HepG2 (cell line): Measurements from ENCODE around the gene GPR37L1. TPM values are rescaled to one million over a fixed set of nuclear protein-coding genes. Genes with fewer than 3 reads are reported as not detected.

Experiments used
- ATAC-seq: fragments of 200-7000 bp; cut with Tn5 transposase; 3 replicates; pipeline ENCODE4 v1.9.1; 2020; ENCODE audit warnings: mild to moderate bottlenecking, moderate library complexity
- BruUV-seq: library from RNA; stranded (reverse); fragments of 400-500 nt; replicated peaks from 2 replicates; lab custom pipeline; 2021; lab: Mats Ljungman, UMichigan
- CTCF ChIA-PET: fragments of 300-600 bp; formaldehyde crosslinking; extraction: SDS; loops from one replicate; lab custom pipeline; 2021; ENCODE audit warnings: low total read pairs, inconsistent platforms, low intra/inter-chr PET ratio; lab: Yijun Ruan, JAX
- POLR2A ChIA-PET: fragments of 350-600 bp; sonication (Branson Sonifier 250); formaldehyde crosslinking; loops from one replicate; lab custom pipeline; 2020; ENCODE audit warnings: antibody characterized with exemption, inconsistent platforms; lab: Yijun Ruan, JAX
- DNase-seq: peaks from one replicate; pipeline ENCODE4 v3.0.0-alpha.2; 2015; ENCODE audit warnings: low spot score
- FAIRE-seq: peaks from 3 replicates; lab custom pipeline; 2011; peaks lifted over from hg19 to GRCh38; lab: Jason Lieb, UNC
- H2AFZ ChIP-seq: one replicate; pipeline ENCODE4 v1.6.1; 2011; ENCODE audit warnings: low read length, inconsistent platforms
- H3K27ac ChIP-seq: fragments of 300-600 bp; 3 replicates; pipeline ENCODE4 v1.8.0; 2011; ENCODE audit warnings: mixed run types, mild to moderate bottlenecking, mixed read lengths, low read length, inconsistent platforms; ENCODE audit not compliant: insufficient read depth; ENCODE audit errors: extremely low read length
- H3K27me3 ChIP-seq, 2 experiments: fragments of 200-600 bp in 1 of 2; 2 replicates in 1 of 2; 3 replicates in 1 of 2; pipeline versions ENCODE4 v1.6.0 to v1.8.0; 2011; ENCODE audit warnings: low read length in 2 of 2, mild to moderate bottlenecking in 2 of 2, moderate library complexity in 2 of 2, inconsistent platforms in 1 of 2; ENCODE audit not compliant: insufficient read depth in 2 of 2, control insufficient read depth in 1 of 2
- H3K36me3 ChIP-seq, 2 experiments: fragments of 200-600 bp in 1 of 2; replicated peaks in 1 of 2; 2 replicates in 1 of 2; 3 replicates in 1 of 2; pipeline versions ENCODE4 v1.5.1 to v1.8.0; 2011; ENCODE audit warnings: low read length in 2 of 2, inconsistent platforms in 1 of 2; ENCODE audit not compliant: insufficient read depth in 2 of 2, control insufficient read depth in 1 of 2
- H3K4me1 ChIP-seq: 2 replicates; pipeline ENCODE4 v1.5.1; 2012; ENCODE audit warnings: low read length, inconsistent platforms; ENCODE audit not compliant: insufficient read depth
- H3K4me2 ChIP-seq: 2 replicates; pipeline ENCODE4 v1.6.0; 2011; ENCODE audit warnings: low read depth, low read length, inconsistent platforms
- H3K4me3 ChIP-seq, 3 experiments: fragments of 200-600 bp in 1 of 3; sonication (generic), shearing (Covaris generic) in 1 of 3; replicated peaks in 1 of 3; 2 replicates each; pipeline ENCODE4 v1.5.1; 2011 to 2016; ENCODE audit warnings: low read length in 3 of 3, inconsistent platforms in 2 of 3, low read depth in 2 of 3, mild to moderate bottlenecking in 2 of 3, control low read depth in 1 of 3, mixed read lengths in 1 of 3; ENCODE audit not compliant: insufficient read depth in 1 of 3
- H3K79me2 ChIP-seq: one replicate; pipeline ENCODE4 v1.6.1; 2011; ENCODE audit warnings: low read length, inconsistent platforms; ENCODE audit not compliant: insufficient read depth
- H3K9ac ChIP-seq: 2 replicates; pipeline ENCODE4 v1.6.0; 2011; ENCODE audit warnings: mild to moderate bottlenecking, low read depth, low read length, inconsistent platforms; ENCODE audit not compliant: insufficient read depth
- H3K9me3 ChIP-seq: 2 replicates; pipeline ENCODE4 v1.5.1; 2012; ENCODE audit warnings: mild to moderate bottlenecking, low read length
- H4K20me1 ChIP-seq: 2 replicates; pipeline ENCODE4 v1.6.0; 2011; ENCODE audit warnings: inconsistent platforms, mild to moderate bottlenecking, low read length, moderate library complexity; ENCODE audit not compliant: insufficient read depth
- ATRX ChIP-seq: sonication (generic); formaldehyde crosslinking; IDR thresholded peaks from 2 replicates; pipeline ENCODE4 v1.4.0; 2020; ENCODE audit warnings: missing genetic modification reagents, borderline replicate concordance
- HDAC2 ChIP-seq: sonication (generic); formaldehyde crosslinking; IDR thresholded peaks from 2 replicates; pipeline ENCODE4 v1.4.0; 2020; ENCODE audit warnings: missing genetic modification reagents
- RBM22 ChIP-seq: fragments of 200-400 bp; formaldehyde crosslinking; optimal IDR thresholded peaks from 2 replicates; pipeline ENCODE3; 2017; ENCODE audit warnings: mild to moderate bottlenecking, low read length, moderate library complexity
- ZBTB8A ChIP-seq: sonication (generic); formaldehyde crosslinking; IDR thresholded peaks from 2 replicates; pipeline ENCODE4 v1.4.0; 2020; ENCODE audit warnings: mild to moderate bottlenecking, low read depth, missing genetic modification reagents, borderline replicate concordance
- ZIK1 ChIP-seq: sonication (generic); formaldehyde crosslinking; IDR thresholded peaks from 2 replicates; pipeline ENCODE4 v1.5.0; 2020; ENCODE audit warnings: mild to moderate bottlenecking, low read depth, missing genetic modification reagents, borderline replicate concordance
- ZNF30 ChIP-seq: sonication (generic); formaldehyde crosslinking; IDR thresholded peaks from 2 replicates; pipeline ENCODE4 v1.5.0; 2020; ENCODE audit warnings: mild to moderate bottlenecking, missing genetic modification reagents
- ZNF567 ChIP-seq: sonication (generic); formaldehyde crosslinking; IDR thresholded peaks from 2 replicates; pipeline ENCODE4 v1.8.1; 2023; ENCODE audit warnings: mild to moderate bottlenecking, missing genetic modification reagents, borderline replicate concordance
- ZNF720 ChIP-seq: sonication (generic); formaldehyde crosslinking; IDR thresholded peaks from 2 replicates; pipeline ENCODE4 v1.4.0; 2020; ENCODE audit warnings: missing genetic modification reagents
- ZNF790 ChIP-seq: sonication (generic); formaldehyde crosslinking; IDR thresholded peaks from 2 replicates; pipeline ENCODE4 v1.8.0; 2022; ENCODE audit warnings: missing genetic modification reagents, mild to moderate bottlenecking, borderline replicate concordance
- WGBS: methylation state at CpG from one replicate; pipeline ENCODE4 v1.1.6; 2017; ENCODE audit warnings: low lambda C conversion rate; 5-methylcytosine and 5-hydroxymethylcytosine counted together
- in situ Hi-C: cut with HindIII; loops from 2 replicates; pipeline ENCODE4 v1.10.0; 2017; ENCODE audit warnings: low pct_unique_long_range_greater_than_20kb; ENCODE audit not compliant: extremely low pct_ligation_motif_present
- intact Hi-C: fragments of 100-400 bp; cut with micrococcal nuclease; formaldehyde crosslinking; loops from one replicate; pipeline ENCODE4 v1.10.0; 2022; ENCODE audit not compliant: unreplicated experiment
- polyA plus RNA-seq, 8 experiments: library from polyadenylated mRNA; depleted of rRNA in 3 of 8; stranded (reverse) in 7 of 8; unstranded in 1 of 8; fragments of >200 nt; fragmentation: Illumina TruSeq in 4 of 8; extraction: Trizol in 4 of 8; gene quantifications; 2 replicates each; pipeline versions ENCODE4 v1.2.1 to v1.2.3, GENCODE V29; 2011 to 2016; ENCODE audit warnings: low read depth in 4 of 8, missing spikeins in 1 of 8, mixed read lengths in 1 of 8; ENCODE audit not compliant: insufficient read depth in 1 of 8
- total RNA-seq, 5 experiments: library from RNA; depleted of rRNA; stranded (reverse); fragments of >200 nt; fragmentation: Illumina TruSeq; extraction: Trizol; gene quantifications; 2 replicates each; pipeline ENCODE4 v1.2.3, GENCODE V29; 2016; ENCODE audit warnings: low read depth in 1 of 5
- TF ChIP-seq, protein P1 (sequence below): sonication (generic); formaldehyde crosslinking; IDR thresholded peaks from 2 replicates; pipeline ENCODE4 v1.4.0; 2020; ENCODE audit warnings: missing genetic modification reagents, mild to moderate bottlenecking, borderline replicate concordance
- TF ChIP-seq, protein P2 (sequence below): sonication (generic); formaldehyde crosslinking; IDR thresholded peaks from 2 replicates; pipeline ENCODE4 v1.4.0; 2020; ENCODE audit warnings: missing genetic modification reagents
- TF ChIP-seq, protein P3 (sequence below): sonication (generic); formaldehyde crosslinking; IDR thresholded peaks from 2 replicates; pipeline ENCODE4 v1.8.1; 2022; ENCODE audit warnings: low read depth, mild to moderate bottlenecking, missing genetic modification reagents
- TF ChIP-seq, protein P4 (sequence below): sonication (generic); formaldehyde crosslinking; IDR thresholded peaks from 2 replicates; pipeline ENCODE4 v1.5.0; 2020; ENCODE audit warnings: missing genetic modification reagents, mild to moderate bottlenecking, borderline replicate concordance

GPR37L1 gene
- total and polyA plus RNA-seq, 2 of the 13 experiments (the other 11 are each of a cell fraction or from before 2014, with no cell fraction given) = 0.13 TPM; not detected in 1

DNA sequence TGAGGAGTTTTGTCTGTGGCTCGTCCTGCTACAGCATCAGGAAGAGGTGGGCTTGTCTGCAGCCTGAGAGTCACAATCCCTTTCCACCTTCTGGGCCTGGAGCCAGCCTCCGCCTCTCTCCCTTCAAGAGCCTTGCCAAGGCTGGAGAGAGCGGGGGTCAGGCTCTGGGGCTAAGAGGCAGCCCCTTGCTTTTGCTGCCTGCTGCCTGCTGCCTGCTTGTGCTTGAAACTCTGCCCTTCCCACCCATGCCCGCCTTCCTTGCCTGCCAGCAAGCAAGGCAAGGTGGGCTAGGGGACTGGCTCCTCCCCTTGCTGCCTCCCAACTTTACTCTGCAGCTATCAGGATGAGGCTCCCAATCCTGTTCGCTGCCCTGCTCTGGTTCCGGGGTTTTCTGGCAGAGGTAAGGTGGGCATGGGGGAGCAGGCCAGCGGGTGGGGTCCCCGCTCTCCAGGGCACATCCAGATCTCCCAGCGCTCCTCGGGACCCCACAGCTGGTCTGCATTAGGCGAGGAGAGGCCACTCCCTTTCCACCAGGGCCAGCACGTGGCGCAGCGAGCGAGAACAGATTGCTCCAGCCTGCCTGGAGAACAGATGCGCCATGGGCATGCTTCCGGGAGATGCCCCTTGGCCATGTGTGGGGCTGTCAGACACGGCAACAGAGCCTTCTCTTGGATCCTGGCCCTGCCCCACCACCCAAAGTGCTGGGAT, 45.1 kb downstream of the GPR37L1 start (continued):
- TF ChIP-seq, protein P1, sequence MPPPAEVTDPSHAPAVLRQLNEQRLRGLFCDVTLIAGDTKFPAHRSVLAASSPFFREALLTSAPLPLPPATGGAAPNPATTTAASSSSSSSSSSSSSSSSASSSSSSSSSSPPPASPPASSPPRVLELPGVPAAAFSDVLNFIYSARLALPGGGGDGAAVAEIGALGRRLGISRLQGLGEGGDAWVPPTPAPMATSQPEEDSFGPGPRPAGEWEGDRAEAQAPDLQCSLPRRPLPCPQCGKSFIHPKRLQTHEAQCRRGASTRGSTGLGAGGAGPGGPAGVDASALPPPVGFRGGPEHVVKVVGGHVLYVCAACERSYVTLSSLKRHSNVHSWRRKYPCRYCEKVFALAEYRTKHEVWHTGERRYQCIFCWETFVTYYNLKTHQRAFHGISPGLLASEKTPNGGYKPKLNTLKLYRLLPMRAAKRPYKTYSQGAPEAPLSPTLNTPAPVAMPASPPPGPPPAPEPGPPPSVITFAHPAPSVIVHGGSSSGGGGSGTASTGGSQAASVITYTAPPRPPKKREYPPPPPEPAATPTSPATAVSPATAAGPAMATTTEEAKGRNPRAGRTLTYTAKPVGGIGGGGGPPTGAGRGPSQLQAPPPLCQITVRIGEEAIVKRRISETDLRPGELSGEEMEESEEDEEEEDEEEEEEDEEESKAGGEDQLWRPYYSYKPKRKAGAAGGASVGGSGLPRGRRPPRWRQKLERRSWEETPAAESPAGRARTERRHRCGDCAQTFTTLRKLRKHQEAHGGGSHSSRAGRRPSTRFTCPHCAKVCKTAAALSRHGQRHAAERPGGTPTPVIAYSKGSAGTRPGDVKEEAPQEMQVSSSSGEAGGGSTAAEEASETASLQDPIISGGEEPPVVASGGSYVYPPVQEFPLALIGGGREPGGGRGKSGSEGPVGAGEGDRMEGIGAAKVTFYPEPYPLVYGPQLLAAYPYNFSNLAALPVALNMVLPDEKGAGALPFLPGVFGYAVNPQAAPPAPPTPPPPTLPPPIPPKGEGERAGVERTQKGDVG (CRISPR knock-in tag) = no peak

DNA sequence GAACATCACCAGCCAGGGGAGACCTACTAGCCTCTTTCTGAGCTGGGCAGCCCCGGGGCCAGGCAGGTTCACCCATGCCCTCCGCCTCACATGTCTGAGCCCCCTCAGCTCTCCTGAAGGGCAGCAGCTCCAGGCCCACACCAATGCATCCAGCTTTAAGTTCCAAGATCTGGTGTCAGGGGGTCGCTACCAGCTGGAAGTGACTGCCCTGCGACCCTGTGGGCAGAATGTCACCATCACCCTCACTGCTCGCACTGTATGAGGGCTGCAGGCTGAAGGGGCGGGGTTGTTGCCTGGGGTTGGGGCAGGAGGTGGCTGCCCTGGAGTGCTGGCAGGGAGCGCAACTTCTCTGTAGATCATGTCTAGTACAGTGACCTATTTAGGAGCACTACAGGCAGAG, 46.1 kb downstream of the GPR37L1 start:
- DNase-seq = no peak
- BruUV-seq = no TSS peak
- H3K4me3 ChIP-seq = no peak overlapping the region
- ChIA-PET POLR2A (no interaction called here), CTCF (no interaction called here)
- H3K36me3 ChIP-seq = no peaks in the 10 kb centered on the region
- no peak for ATAC-seq
- in situ Hi-C loops (no loop called here), intact Hi-C loops (no loop called here)
- H3K4me2 ChIP-seq = no peak overlapping the region
- no peak for FAIRE-seq
- H3K27me3 ChIP-seq = peaks cover 4 to 32% of the 10 kb centered on the region in 2 experiments; a peak in 4 of 5 replicates
- H3K9me3 ChIP-seq = no peaks in the 10 kb centered on the region
- no peak overlapping the region for H3K27ac ChIP-seq
- H3K79me2 ChIP-seq = no peaks in the 10 kb centered on the region
- no peaks in the 10 kb centered on the region for H4K20me1 ChIP-seq
- WGBS = 17% methylated on average over 5 of the region's 7 CpGs
- no peak overlapping the region for H2AFZ ChIP-seq
- H3K4me1 ChIP-seq = no peaks in the 10 kb centered on the region
- no peak overlapping the region for H3K9ac ChIP-seq
- TF ChIP-seq, protein P2, sequence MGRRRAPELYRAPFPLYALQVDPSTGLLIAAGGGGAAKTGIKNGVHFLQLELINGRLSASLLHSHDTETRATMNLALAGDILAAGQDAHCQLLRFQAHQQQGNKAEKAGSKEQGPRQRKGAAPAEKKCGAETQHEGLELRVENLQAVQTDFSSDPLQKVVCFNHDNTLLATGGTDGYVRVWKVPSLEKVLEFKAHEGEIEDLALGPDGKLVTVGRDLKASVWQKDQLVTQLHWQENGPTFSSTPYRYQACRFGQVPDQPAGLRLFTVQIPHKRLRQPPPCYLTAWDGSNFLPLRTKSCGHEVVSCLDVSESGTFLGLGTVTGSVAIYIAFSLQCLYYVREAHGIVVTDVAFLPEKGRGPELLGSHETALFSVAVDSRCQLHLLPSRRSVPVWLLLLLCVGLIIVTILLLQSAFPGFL = no peak
- TF ChIP-seq ZNF790 (CRISPR knock-in tag) (no peak), RBM22 (no peak), ZIK1 (CRISPR knock-in tag) (no peak), ZNF720 (CRISPR knock-in tag) (no peak), ZNF30 (CRISPR knock-in tag) (no peak), ZNF567 (CRISPR knock-in tag) (no peak), ATRX (CRISPR knock-in tag) (no peak), HDAC2 (CRISPR knock-in tag) (no peak), ZBTB8A (no peak)
- TF ChIP-seq, protein P3, sequence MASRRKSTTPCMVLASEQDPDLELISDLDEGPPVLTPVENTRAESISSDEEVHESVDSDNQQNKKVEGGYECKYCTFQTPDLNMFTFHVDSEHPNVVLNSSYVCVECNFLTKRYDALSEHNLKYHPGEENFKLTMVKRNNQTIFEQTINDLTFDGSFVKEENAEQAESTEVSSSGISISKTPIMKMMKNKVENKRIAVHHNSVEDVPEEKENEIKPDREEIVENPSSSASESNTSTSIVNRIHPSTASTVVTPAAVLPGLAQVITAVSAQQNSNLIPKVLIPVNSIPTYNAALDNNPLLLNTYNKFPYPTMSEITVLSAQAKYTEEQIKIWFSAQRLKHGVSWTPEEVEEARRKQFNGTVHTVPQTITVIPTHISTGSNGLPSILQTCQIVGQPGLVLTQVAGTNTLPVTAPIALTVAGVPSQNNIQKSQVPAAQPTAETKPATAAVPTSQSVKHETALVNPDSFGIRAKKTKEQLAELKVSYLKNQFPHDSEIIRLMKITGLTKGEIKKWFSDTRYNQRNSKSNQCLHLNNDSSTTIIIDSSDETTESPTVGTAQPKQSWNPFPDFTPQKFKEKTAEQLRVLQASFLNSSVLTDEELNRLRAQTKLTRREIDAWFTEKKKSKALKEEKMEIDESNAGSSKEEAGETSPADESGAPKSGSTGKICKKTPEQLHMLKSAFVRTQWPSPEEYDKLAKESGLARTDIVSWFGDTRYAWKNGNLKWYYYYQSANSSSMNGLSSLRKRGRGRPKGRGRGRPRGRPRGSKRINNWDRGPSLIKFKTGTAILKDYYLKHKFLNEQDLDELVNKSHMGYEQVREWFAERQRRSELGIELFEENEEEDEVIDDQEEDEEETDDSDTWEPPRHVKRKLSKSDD (CRISPR knock-in tag) = no peak
- TF ChIP-seq, protein P4, sequence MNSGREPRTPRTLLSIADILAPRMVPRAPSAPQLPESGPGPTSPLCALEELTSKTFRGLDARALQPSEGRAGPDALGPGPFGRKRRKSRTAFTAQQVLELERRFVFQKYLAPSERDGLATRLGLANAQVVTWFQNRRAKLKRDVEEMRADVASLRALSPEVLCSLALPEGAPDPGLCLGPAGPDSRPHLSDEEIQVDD (CRISPR knock-in tag) = no peak
